ENCODE data around the gene POGK. TPM values are rescaled to one million over a fixed set of nuclear protein-coding genes. Genes with fewer than 3 reads are reported as not detected.
"Not testable (repeated sequence)": the region's sequence is repeated elsewhere in the genome, so short reads cannot be mapped to it uniquely, and the experiment has no call there.

The POGK gene
- total RNA-seq, 1 donor from 2014 or later = 47.7 TPM

GRCh38 chr1:166819974-166820373, 19.3 kb upstream of the POGK start:
- H3K4me3 Mint-ChIP-seq = no peak overlapping the region
- no peak for TF ChIP-seq CTCF (IDR thresholded peaks at IDR 0.05)
- TF ChIP-seq EZH2 (IDR thresholded peaks at IDR 0.05) = no peak
- TF ChIP-seq EZH2phosphoT487 (IDR thresholded peaks at IDR 0.05) = no peak
- Histone ChIP-seq H3K4me2 (no peak overlapping the region), H3K27ac (no peak overlapping the region), H3K79me2 (ENCODE audit: low read depth) (no peaks in the 10 kb centered on the region), H4K20me1 (ENCODE audit: low read depth) (no peaks in the 10 kb centered on the region), H3K9me3 (ENCODE audit: low read depth) (no peaks in the 10 kb centered on the region), H3K27me3 (no peaks in the 10 kb centered on the region), H2AFZ (replicated peaks) (no peak overlapping the region), H3K36me3 (no peaks in the 10 kb centered on the region), H3F3A (ENCODE audit: low read depth) (no peaks in the 10 kb centered on the region), H3K9ac (no peak overlapping the region), H3K4me3 (no peak overlapping the region), H3K4me1 (no peaks in the 10 kb centered on the region)
- H3K27ac Mint-ChIP-seq = no peak overlapping the region
- H3K36me3 Mint-ChIP-seq = no peaks in the 10 kb centered on the region
- H3K4me1 Mint-ChIP-seq = no peaks in the 10 kb centered on the region
- DNase-seq (ENCODE audit: low spot score) = no peak
- H3K9me3 Mint-ChIP-seq = no peaks in the 10 kb centered on the region
- peaks cover 2% of the 10 kb centered on the region for H3K27me3 Mint-ChIP-seq (ENCODE audit: insufficient read depth, low read depth)

DNA sequence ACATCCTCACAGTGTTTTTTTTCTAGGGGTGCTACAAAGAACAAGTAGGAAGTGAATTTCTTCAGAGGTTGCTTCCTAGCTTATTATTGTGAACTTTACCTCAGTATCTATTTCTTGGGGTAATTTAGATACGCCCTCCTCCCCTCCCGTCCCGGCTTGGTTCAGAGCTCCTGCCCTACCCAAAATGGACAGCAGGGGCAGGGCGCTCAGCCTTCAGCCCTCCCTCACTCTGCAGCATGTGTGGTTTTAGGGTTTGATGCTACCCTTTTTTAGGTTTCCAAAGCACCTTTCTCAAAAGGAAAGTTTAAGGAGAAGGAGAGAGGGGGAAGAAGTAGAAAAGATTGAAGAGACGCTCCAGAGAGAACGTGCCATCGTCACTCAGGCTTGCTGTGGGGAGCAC, 16.9 kb upstream of the POGK start:
- Mint-ChIP-seq H3K4me3 (no peak overlapping the region), H3K27ac (no peak overlapping the region), H3K9me3 (no peaks in the 10 kb centered on the region), H3K27me3 (ENCODE audit: insufficient read depth, low read depth) (peaks cover 2% of the 10 kb centered on the region), H3K4me1 (no peaks in the 10 kb centered on the region), H3K36me3 (no peaks in the 10 kb centered on the region)
- Histone ChIP-seq H2AFZ (replicated peaks) (peak overlapping the region; percentile 92), H3K27ac (no peak overlapping the region), H3F3A (ENCODE audit: low read depth) (no peaks in the 10 kb centered on the region), H4K20me1 (ENCODE audit: low read depth) (no peaks in the 10 kb centered on the region), H3K4me2 (no peak overlapping the region), H3K9me3 (ENCODE audit: low read depth) (no peaks in the 10 kb centered on the region), H3K9ac (no peak overlapping the region), H3K27me3 (no peaks in the 10 kb centered on the region), H3K4me3 (no peak overlapping the region), H3K79me2 (ENCODE audit: low read depth) (no peaks in the 10 kb centered on the region), H3K4me1 (no peaks in the 10 kb centered on the region), H3K36me3 (no peaks in the 10 kb centered on the region)
- no peak for TF ChIP-seq EZH2phosphoT487 (IDR thresholded peaks at IDR 0.05)
- TF ChIP-seq CTCF (IDR thresholded peaks at IDR 0.05) = peak; percentile 56
- DNase-seq (ENCODE audit: low spot score) = no peak

- H3K4me1 ChIP-seq = no peaks in the 10 kb centered on the region
- Mint-ChIP-seq H3K4me3 (no peak overlapping the region), H3K27ac (no peak overlapping the region), H3K9me3 (peaks cover 22% of the 10 kb centered on the region), H3K36me3 (no peaks in the 10 kb centered on the region), H3K4me1 (no peaks in the 10 kb centered on the region), H3K27me3 (ENCODE audit: insufficient read depth, low read depth) (peaks cover 2% of the 10 kb centered on the region)
- DNase-seq (ENCODE audit: low spot score) = no peak
- H3K9me3 ChIP-seq (ENCODE audit: low read depth) = no peaks in the 10 kb centered on the region
- no peak overlapping the region for H2AFZ ChIP-seq (replicated peaks)
- no peak for TF ChIP-seq EZH2 (IDR thresholded peaks at IDR 0.05)
- no peak for TF ChIP-seq EZH2phosphoT487 (IDR thresholded peaks at IDR 0.05)
- TF ChIP-seq CTCF (IDR thresholded peaks at IDR 0.05) = no peak
- no peak overlapping the region for H3K4me3 ChIP-seq
- no peak overlapping the region for H3K9ac ChIP-seq
- H4K20me1 ChIP-seq (ENCODE audit: low read depth) = no peaks in the 10 kb centered on the region
- H3F3A ChIP-seq (ENCODE audit: low read depth) = no peaks in the 10 kb centered on the region
- H3K4me2 ChIP-seq = no peak overlapping the region
- H3K36me3 ChIP-seq = no peaks in the 10 kb centered on the region
- no peak overlapping the region for H3K27ac ChIP-seq
- H3K27me3 ChIP-seq = no peaks in the 10 kb centered on the region
- H3K79me2 ChIP-seq (ENCODE audit: low read depth) = no peaks in the 10 kb centered on the region
Observed at GRCh38 chr1:166827426-166827825, 11.8 kb upstream of the POGK start.

GRCh38 chr1:166829762-166830161, 9.5 kb upstream of the POGK start:
- H2AFZ ChIP-seq (replicated peaks); H3K27ac Mint-ChIP-seq; H3K4me1 Mint-ChIP-seq; H3K36me3 ChIP-seq; H3K27me3 ChIP-seq; H3K9ac ChIP-seq; H3K36me3 Mint-ChIP-seq; H3K9me3 ChIP-seq (ENCODE audit: low read depth); H4K20me1 ChIP-seq (ENCODE audit: low read depth); H3K4me3 Mint-ChIP-seq; H3K27me3 Mint-ChIP-seq (ENCODE audit: insufficient read depth, low read depth); H3F3A ChIP-seq (ENCODE audit: low read depth); H3K4me2 ChIP-seq; H3K4me3 ChIP-seq; H3K27ac ChIP-seq; DNase-seq (ENCODE audit: low spot score); H3K4me1 ChIP-seq; H3K79me2 ChIP-seq (ENCODE audit: low read depth): not testable (repeated sequence)
- H3K9me3 Mint-ChIP-seq = peaks cover 22% of the 10 kb centered on the region

Measured in neural progenitor cell (in vitro differentiated cells).